IMR-90 (cell line): Measurements from ENCODE around the gene NPM1. TPM values are rescaled to one million over a fixed set of nuclear protein-coding genes. Genes with fewer than 3 reads are reported as not detected.

Experiments used
- ATAC-seq: fragments of 200-7000 bp; cut with Tn5 transposase; 2 replicates; pipeline ENCODE4 v1.9.1; 2020; ENCODE audit warnings: low read depth, mild to moderate bottlenecking, moderate library complexity
- BruUV-seq: library from RNA; stranded (reverse); fragments of 400-500 nt; replicated peaks from 2 replicates; lab custom pipeline; 2021; lab: Mats Ljungman, UMichigan
- CTCF ChIA-PET: fragments of 300-600 bp; formaldehyde crosslinking; extraction: SDS; loops from one replicate; lab custom pipeline; 2021; ENCODE audit warnings: antibody characterized with exemption; lab: Yijun Ruan, JAX
- POLR2A ChIA-PET: fragments of 300-600 bp; sonication (Branson Sonifier 250); formaldehyde crosslinking; loops from one replicate; lab custom pipeline; 2022; ENCODE audit warnings: antibody characterized with exemption; ENCODE audit not compliant: unreplicated experiment; lab: Charles Lee
- DNase-seq: peaks from one replicate; pipeline ENCODE4 v3.0.0; 2013
- H2AFZ ChIP-seq: replicated peaks from 2 replicates; pipeline ENCODE3; 2013; ENCODE audit warnings: low read length, mild to moderate bottlenecking; ENCODE audit not compliant: poor library complexity
- H2AK5ac ChIP-seq: 2 replicates; pipeline ENCODE4 v1.6.1; 2013; ENCODE audit warnings: low read depth, low read length, inconsistent platforms
- H2AK9ac ChIP-seq: replicated peaks from 2 replicates; pipeline ENCODE3; 2013; ENCODE audit warnings: mild to moderate bottlenecking, low read depth, low read length, moderate library complexity; ENCODE audit not compliant: poor library complexity
- H2BK120ac ChIP-seq: 2 replicates; pipeline ENCODE4 v1.6.1; 2013; ENCODE audit warnings: low read depth, low read length, inconsistent platforms
- H2BK15ac ChIP-seq: 3 replicates; pipeline ENCODE4 v1.6.1; 2013; ENCODE audit warnings: low read depth, low read length, inconsistent platforms
- H2BK20ac ChIP-seq: 2 replicates; pipeline ENCODE4 v1.6.1; 2013; ENCODE audit warnings: low read depth, mild to moderate bottlenecking, inconsistent platforms, low read length, moderate library complexity
- H2BK5ac ChIP-seq: 2 replicates; pipeline ENCODE4 v1.6.1; 2013; ENCODE audit warnings: mild to moderate bottlenecking, low read depth, low read length, inconsistent platforms; ENCODE audit not compliant: poor library complexity, severe bottlenecking
- H3K14ac ChIP-seq: replicated peaks from 2 replicates; pipeline ENCODE4 v1.6.1; 2013; ENCODE audit warnings: low read depth, low read length, inconsistent platforms
- H3K18ac ChIP-seq: 2 replicates; pipeline ENCODE4 v1.6.1; 2013; ENCODE audit warnings: low read depth, low read length, control low read depth
- H3K23ac ChIP-seq: 2 replicates; pipeline ENCODE4 v1.6.1; 2013; ENCODE audit warnings: low read depth, low read length, inconsistent platforms
- H3K27ac ChIP-seq: 2 replicates; pipeline ENCODE4 v1.5.1; 2013; ENCODE audit warnings: mild to moderate bottlenecking, control low read depth, low read length; ENCODE audit not compliant: insufficient read depth
- H3K27me3 ChIP-seq: 2 replicates; pipeline ENCODE4 v1.6.1; 2013; ENCODE audit warnings: low read length; ENCODE audit not compliant: control insufficient read depth, insufficient read depth
- H3K36me3 ChIP-seq: 2 replicates; pipeline ENCODE4 v1.6.1; 2013; ENCODE audit warnings: low read length, mixed read lengths; ENCODE audit not compliant: control insufficient read depth, insufficient read depth
- H3K4ac ChIP-seq: 2 replicates; pipeline ENCODE4 v1.6.1; 2013; ENCODE audit warnings: low read depth, low read length, inconsistent platforms
- H3K4me1 ChIP-seq: 2 replicates; pipeline ENCODE4 v1.6.1; 2013; ENCODE audit warnings: low read length, mixed read lengths; ENCODE audit not compliant: control insufficient read depth, insufficient read depth
- H3K4me2 ChIP-seq: 2 replicates; pipeline ENCODE4 v1.6.1; 2013; ENCODE audit warnings: low read depth, mild to moderate bottlenecking, control low read depth, low read length, moderate library complexity
- H3K4me3 ChIP-seq: 2 replicates; pipeline ENCODE4 v1.5.1; 2013; ENCODE audit warnings: low read depth, mild to moderate bottlenecking, control low read depth, low read length, moderate library complexity; ENCODE audit not compliant: insufficient read depth
- H3K56ac ChIP-seq: 2 replicates; pipeline ENCODE4 v1.6.1; 2013; ENCODE audit warnings: low read length, inconsistent platforms; ENCODE audit not compliant: insufficient read depth; ENCODE audit errors: extremely low read depth
- H3K79me1 ChIP-seq, 2 experiments: 2 replicates each; pipeline ENCODE4 v1.6.1; 2013; ENCODE audit warnings: low read length in 2 of 2, inconsistent platforms in 1 of 2, low read depth in 1 of 2
- H3K9ac ChIP-seq: 2 replicates; pipeline ENCODE4 v1.6.1; 2013; ENCODE audit warnings: low read depth, low read length, control low read depth
- H3K9me1 ChIP-seq: 2 replicates; pipeline ENCODE4 v1.6.1; 2013; ENCODE audit warnings: low read length, inconsistent platforms; ENCODE audit not compliant: insufficient read depth
- H3K9me3 ChIP-seq: 2 replicates; pipeline ENCODE4 v1.6.1; 2013; ENCODE audit warnings: low read length; ENCODE audit not compliant: control insufficient read depth, insufficient read depth
- H4K20me1 ChIP-seq: 2 replicates; pipeline ENCODE4 v1.6.1; 2013; ENCODE audit warnings: low read length, inconsistent platforms; ENCODE audit not compliant: insufficient read depth
- H4K5ac ChIP-seq: 2 replicates; pipeline ENCODE4 v1.6.1; 2013; ENCODE audit warnings: mild to moderate bottlenecking, low read depth, low read length, control low read depth
- H4K8ac ChIP-seq, 2 experiments: 2 replicates each; pipeline ENCODE4 v1.6.1; 2013; ENCODE audit warnings: low read depth in 2 of 2, low read length in 2 of 2, control low read depth in 1 of 2, inconsistent platforms in 1 of 2
- H4K91ac ChIP-seq: 2 replicates; pipeline ENCODE4 v1.6.1; 2013; ENCODE audit warnings: low read depth, low read length, inconsistent platforms; ENCODE audit not compliant: insufficient read depth
- CEBPB ChIP-seq: IDR thresholded peaks from 2 replicates; pipeline ENCODE4 v1.6.1; 2012; ENCODE audit warnings: low read depth, low read length, improper control_type of control experiment
- FOS ChIP-seq: fragments of 150-350 bp; IDR thresholded peaks from 2 replicates; pipeline ENCODE4 v1.6.1; 2016; ENCODE audit warnings: low read depth, low read length
- MXI1 ChIP-seq: IDR thresholded peaks from 2 replicates; pipeline ENCODE4 v1.6.1; 2012; ENCODE audit warnings: low read depth, mild to moderate bottlenecking, low read length, moderate library complexity, borderline replicate concordance
- NFE2L2 ChIP-seq: fragments of 150-350 bp; IDR thresholded peaks from 2 replicates; pipeline ENCODE4 v1.6.1; 2016; ENCODE audit warnings: low read depth, mild to moderate bottlenecking, low read length
- RAD21 ChIP-seq: IDR thresholded peaks from 2 replicates; pipeline ENCODE4 v1.6.1; 2012; ENCODE audit warnings: low read length, improper control_type of control experiment
- RCOR1 ChIP-seq: IDR thresholded peaks from 2 replicates; pipeline ENCODE4 v1.6.1; 2012; ENCODE audit warnings: mild to moderate bottlenecking, low read length, improper control_type of control experiment; ENCODE audit not compliant: insufficient replicate concordance
- RFX5 ChIP-seq: IDR thresholded peaks from 2 replicates; pipeline ENCODE4 v1.8.0; 2012; ENCODE audit warnings: low read depth, mild to moderate bottlenecking, low read length, moderate library complexity
- WGBS, 2 experiments: methylation state at CpG; one replicate each; pipeline versions ENCODE4 v1.1.5 to v1.1.7; 2013; ENCODE audit warnings: missing lambda C conversion rate in 2 of 2; ENCODE audit not compliant: insufficient read length in 1 of 2; ENCODE audit errors: extremely low coverage in 2 of 2; 5-methylcytosine and 5-hydroxymethylcytosine counted together
- dilution Hi-C: fragments of 300-500 bp; cut with HindIII; formaldehyde crosslinking; loops from one replicate; pipeline ENCODE4 v1.14.3; 2018; ENCODE audit warnings: low sequenced_read_pairs; ENCODE audit not compliant: unreplicated experiment
- in situ Hi-C: fragments of 300-500 bp; cut with MboI; formaldehyde crosslinking; loops from 3 replicates; pipeline ENCODE4 v1.14.3; 2019; ENCODE audit warnings: low sequenced_read_pairs, inconsistent platforms, mixed read lengths
- intact Hi-C: fragments of 100-400 bp; cut with micrococcal nuclease; formaldehyde crosslinking; loops from 2 replicates; pipeline ENCODE4 v1.10.0; 2022
- polyA plus RNA-seq, 3 experiments: library from polyadenylated mRNA; depleted of rRNA; stranded (reverse); fragments of >200 nt; gene quantifications; 2 replicates each; pipeline ENCODE4 v1.2.3, GENCODE V29; 2012; ENCODE audit warnings: low replicate concordance in 1 of 3
- total RNA-seq: library from RNA; depleted of rRNA; stranded (reverse); fragments of >200 nt; gene quantifications from 2 replicates; pipeline ENCODE4 v1.2.3, GENCODE V29; 2012

The NPM1 gene
- total and polyA plus RNA-seq, 2 of the 4 experiments (the other 2 are of a cell fraction) = 856 to 929 TPM

GRCh38 chr5:171426266-171426665, 38.6 kb downstream of the NPM1 start:
- no peak for TF ChIP-seq CEBPB
- TF ChIP-seq RCOR1 = no peak
- no peak for TF ChIP-seq RFX5
- no peak for TF ChIP-seq NFE2L2
- no peak for TF ChIP-seq FOS
- no peak for TF ChIP-seq MXI1
- no peak for TF ChIP-seq RAD21
- H3K9me1 ChIP-seq = no peaks in the 10 kb centered on the region
- H3K9ac ChIP-seq = no peak overlapping the region
- H2AFZ ChIP-seq = no peak overlapping the region
- POLR2A ChIA-PET = no interaction called here
- H2BK5ac ChIP-seq = no peak overlapping the region
- no peak overlapping the region for H3K14ac ChIP-seq
- no peak overlapping the region for H3K56ac ChIP-seq
- H4K5ac ChIP-seq = no peak overlapping the region
- no peaks in the 10 kb centered on the region; the same call in 1 of the 2 replicates for H3K27me3 ChIP-seq
- no peak overlapping the region for H3K27ac ChIP-seq
- in situ Hi-C loops = loop anchor here (25.0 kb wide), 1 partner anchor 436 kb away; no protein-coding TSS in a partner anchor
- no TSS peak for BruUV-seq
- H4K20me1 ChIP-seq = peaks cover 3% of the 10 kb centered on the region
- H2BK120ac ChIP-seq = no peak overlapping the region
- intact Hi-C loops = no loop called here
- no peak overlapping the region for H3K4me2 ChIP-seq
- H3K36me3 ChIP-seq = no peaks in the 10 kb centered on the region
- no peak overlapping the region for H3K18ac ChIP-seq
- DNase-seq = no peak
- dilution Hi-C loops = no loop called here
- H3K4ac ChIP-seq = no peak overlapping the region
- CTCF ChIA-PET = no interaction called here
- ATAC-seq = no peak
- no peak overlapping the region for H2AK5ac ChIP-seq
- no peak overlapping the region for H2BK20ac ChIP-seq
- no peaks in the 10 kb centered on the region; the same call in 1 of the 2 replicates for H3K4me1 ChIP-seq
- H3K79me1 ChIP-seq = no peaks in the 10 kb centered on the region
- no peaks in the 10 kb centered on the region for H3K9me3 ChIP-seq
- no peak overlapping the region for H4K8ac ChIP-seq
- no peak overlapping the region for H2BK15ac ChIP-seq
- no peak overlapping the region for H3K4me3 ChIP-seq
- H4K91ac ChIP-seq = no peak overlapping the region
- 80% methylated on average over 1 of the region's 4 CpGs; no CpG with 5 or more reads in 1 of the 2 experiments for WGBS, 2 experiments
- H3K23ac ChIP-seq = no peak overlapping the region
- no peak overlapping the region for H2AK9ac ChIP-seq
